Keratinocyte (primary cell): ENCODE data around the gene DEDD. TPM values are rescaled to one million over a fixed set of nuclear protein-coding genes. Genes with fewer than 3 reads are reported as not detected.

Experiments used
- DNase-seq: peaks from one replicate; pipeline ENCODE4 v3.0.0-alpha.2; 2011; ENCODE audit warnings: low read depth, missing footprints, low spot score
- FAIRE-seq: peaks from 2 replicates; lab custom pipeline; 2011; peaks lifted over from hg19 to GRCh38; lab: Jason Lieb, UNC
- H2AFZ ChIP-seq: 2 replicates; pipeline ENCODE4 v1.6.0; 2012; ENCODE audit warnings: low read length, control low read depth, inconsistent platforms; ENCODE audit not compliant: control insufficient read depth
- H3K27ac ChIP-seq: 2 replicates; pipeline ENCODE4 v1.5.1; 2011; ENCODE audit warnings: low read length; ENCODE audit not compliant: control insufficient read depth, insufficient read depth
- H3K27me3 ChIP-seq: 3 replicates; pipeline ENCODE4 v1.6.0; 2011; ENCODE audit warnings: low read length; ENCODE audit not compliant: control insufficient read depth, insufficient read depth; ENCODE audit errors: extremely low read depth
- H3K36me3 ChIP-seq, 2 experiments: 2 replicates in 1 of 2; 3 replicates in 1 of 2; pipeline ENCODE4 v1.5.1; 2011; ENCODE audit warnings: low read length in 2 of 2, mild to moderate bottlenecking in 1 of 2; ENCODE audit not compliant: control insufficient read depth in 2 of 2, insufficient read depth in 2 of 2; ENCODE audit errors: extremely low read depth in 1 of 2
- H3K4me1 ChIP-seq: 3 replicates; pipeline ENCODE4 v1.5.1; 2011; ENCODE audit warnings: low read length; ENCODE audit not compliant: control insufficient read depth, insufficient read depth; ENCODE audit errors: extremely low read depth
- H3K4me2 ChIP-seq: 3 replicates; pipeline ENCODE4 v1.6.0; 2011; ENCODE audit warnings: low read depth, low read length; ENCODE audit not compliant: control insufficient read depth, insufficient read depth; ENCODE audit errors: extremely low read depth
- H3K4me3 ChIP-seq, 3 experiments: fragments of 200-600 bp in 1 of 3; sonication (generic) in 1 of 3; 2 replicates in 2 of 3; 3 replicates in 1 of 3; pipeline ENCODE4 v1.5.1; 2011 to 2016; ENCODE audit warnings: low read length in 3 of 3, mild to moderate bottlenecking in 3 of 3, control low read depth in 2 of 3, inconsistent platforms in 1 of 3, low read depth in 1 of 3, mixed read lengths in 1 of 3, mixed run types in 1 of 3, moderate library complexity in 1 of 3; ENCODE audit not compliant: control insufficient read depth in 2 of 3, insufficient read depth in 2 of 3; ENCODE audit errors: extremely low read depth in 1 of 3
- H3K79me2 ChIP-seq: 2 replicates; pipeline ENCODE4 v1.6.0; 2012; ENCODE audit warnings: low read length; ENCODE audit not compliant: control insufficient read depth, insufficient read depth
- H3K9ac ChIP-seq: 3 replicates; pipeline ENCODE4 v1.6.0; 2011; ENCODE audit warnings: low read length; ENCODE audit not compliant: control insufficient read depth, insufficient read depth; ENCODE audit errors: extremely low read depth
- H3K9me1 ChIP-seq: 3 replicates; pipeline ENCODE4 v1.6.0; 2011; ENCODE audit warnings: low read length; ENCODE audit not compliant: control insufficient read depth, insufficient read depth; ENCODE audit errors: extremely low read depth
- H3K9me3 ChIP-seq: 2 replicates; pipeline ENCODE4 v1.5.1; 2012; ENCODE audit warnings: low read depth, low read length; ENCODE audit not compliant: control insufficient read depth
- H4K20me1 ChIP-seq: 3 replicates; pipeline ENCODE4 v1.6.0; 2011; ENCODE audit warnings: low read length; ENCODE audit not compliant: control insufficient read depth, insufficient read depth; ENCODE audit errors: extremely low read depth
- CTCF ChIP-seq, 3 experiments: IDR thresholded peaks in 1 of 3; conservative IDR thresholded peaks in 1 of 3; optimal IDR thresholded peaks in 1 of 3; 2 replicates in 2 of 3; 3 replicates in 1 of 3; pipeline versions ENCODE3 to v1.5.1; 2011; ENCODE audit warnings: low read length in 3 of 3, mild to moderate bottlenecking in 3 of 3, moderate library complexity in 2 of 3, control low read depth in 1 of 3, inconsistent platforms in 1 of 3; ENCODE audit not compliant: insufficient read depth in 2 of 3; ENCODE audit errors: extremely low read depth in 1 of 3
- EZH2 ChIP-seq: IDR thresholded peaks from one replicate; pipeline ENCODE4 v1.6.1; 2012; ENCODE audit warnings: inconsistent platforms, mild to moderate bottlenecking, low read length, moderate library complexity
- dilution Hi-C: fragments of 300-500 bp; cut with MboI; formaldehyde crosslinking; loops from one replicate; pipeline ENCODE4 v1.7.0; 2020; ENCODE audit warnings: low sequenced_read_pairs; ENCODE audit not compliant: extremely low pct_ligation_motif_present
- polyA plus RNA-seq, 5 experiments: library from polyadenylated mRNA; depleted of rRNA in 3 of 5; stranded (reverse) in 3 of 5; stranded (forward) in 1 of 5; unstranded in 1 of 5; fragments of >200 nt; gene quantifications; 1 replicate in 1 of 5; 2 replicates in 3 of 5; 3 replicates in 1 of 5; pipeline versions ENCODE4 v1.2.1 to v1.2.3, GENCODE V29; 2011 to 2012; ENCODE audit warnings: missing spikeins in 2 of 5, low read depth in 1 of 5, low replicate concordance in 1 of 5

DEDD gene
- polyA plus RNA-seq, 1 donor (not counting 4 experiments of a cell fraction or from before 2014, with no cell fraction given): 33.0 TPM

- FAIRE-seq: peak; percentile 92
- peak overlapping the region; percentile 73 for H3K9ac ChIP-seq
- peak overlapping the region in 1 of 3 experiments; percentile 0 for H3K4me3 ChIP-seq
- dilution Hi-C loops: no loop called here
- H3K79me2 ChIP-seq: no peaks in the 10 kb centered on the region
- H3K9me1 ChIP-seq: no peaks in the 10 kb centered on the region
- no peaks in the 10 kb centered on the region for H3K36me3 ChIP-seq
- H3K4me1 ChIP-seq: peaks cover 55% of the 10 kb centered on the region
- H4K20me1 ChIP-seq: no peaks in the 10 kb centered on the region
- H3K4me2 ChIP-seq: peak overlapping the region; percentile 67
- H3K27ac ChIP-seq: peak overlapping the region; percentile 92
- H3K27me3 ChIP-seq: no peaks in the 10 kb centered on the region
- H2AFZ ChIP-seq: peak overlapping the region; percentile 56
- no peaks in the 10 kb centered on the region for H3K9me3 ChIP-seq
- peak; percentile 83 for DNase-seq
- TF ChIP-seq CTCF (optimal IDR thresholded peaks at IDR 0.05 in 1 of 3, IDR thresholded peaks at IDR 0.05 in 1 of 3, conservative IDR thresholded peaks at IDR 0.05 in 1 of 3; ENCODE audit: extremely low read depth in 1 of 3, insufficient read depth in 2 of 3, low read length in 3 of 3): no peak
- TF ChIP-seq EZH2: no peak
Measured at GRCh38 chr1:161082996-161083747, 49.3 kb downstream of the DEDD start.

GRCh38 chr1:161082483-161082882 lies 50.0 kb downstream of the DEDD start:
- Histone ChIP-seq H3K4me2 (peak overlapping the region; percentile 67), H2AFZ (no peak overlapping the region), H3K9me3 (no peaks in the 10 kb centered on the region), H3K9ac (no peak overlapping the region), H4K20me1 (no peaks in the 10 kb centered on the region), H3K9me1 (no peaks in the 10 kb centered on the region), H3K4me1 (peaks cover 55% of the 10 kb centered on the region), H3K36me3 (no peaks in the 10 kb centered on the region), H3K79me2 (no peaks in the 10 kb centered on the region), H3K27ac (peak overlapping the region; percentile 92), H3K4me3 (no peak overlapping the region), H3K27me3 (no peaks in the 10 kb centered on the region)
- FAIRE-seq: no peak
- TF ChIP-seq EZH2 (no peak), CTCF (optimal IDR thresholded peaks at IDR 0.05 in 1 of 3, IDR thresholded peaks at IDR 0.05 in 1 of 3, conservative IDR thresholded peaks at IDR 0.05 in 1 of 3; ENCODE audit: extremely low read depth in 1 of 3, insufficient read depth in 2 of 3, low read length in 3 of 3) (no peak)
- no peak for DNase-seq
- dilution Hi-C loops: no loop called here
